Left lung (tissue), 14 donors: Measurements from ENCODE around the gene CMBL. TPM values are rescaled to one million over a fixed set of nuclear protein-coding genes. Genes with fewer than 3 reads are reported as not detected.

Experiments used
- ATAC-seq: fragments of 200-7000 bp; cut with Tn5 transposase; one replicate; pipeline ENCODE4 v1.9.1; 2020; ENCODE audit warnings: moderate library complexity
- DNase-seq, 4 donors: peaks; one replicate each; pipeline ENCODE4 v3.0.0-alpha.2; 2013 to 2020
- H3K27ac ChIP-seq, 2 donors: fragments of 200-600 bp; sonication (generic) in 1 of 2; one replicate each; pipeline versions ENCODE4 v1.5.0 to v1.8.0; 2020 to 2021
- H3K27me3 ChIP-seq, 2 donors: fragments of 200-600 bp; sonication (generic) in 1 of 2; one replicate each; pipeline versions ENCODE4 v1.5.0 to v1.8.0; 2020 to 2021
- H3K36me3 ChIP-seq, 2 donors: fragments of 200-600 bp; sonication (generic) in 1 of 2; one replicate each; pipeline versions ENCODE4 v1.5.0 to v1.8.0; 2020 to 2021
- H3K4me1 ChIP-seq, 2 donors: fragments of 200-600 bp; one replicate each; pipeline ENCODE4 v1.8.0; 2021
- H3K4me3 ChIP-seq, 2 donors: fragments of 200-600 bp; sonication (generic) in 1 of 2; one replicate each; pipeline versions ENCODE4 v1.5.0 to v1.8.0; 2020 to 2021; ENCODE audit warnings: mild to moderate bottlenecking in 1 of 2
- H3K9me3 ChIP-seq, 2 donors: fragments of 200-600 bp; sonication (generic) in 1 of 2; one replicate each; pipeline versions ENCODE4 v1.5.0 to v1.8.0; 2020 to 2021
- CTCF ChIP-seq, 2 donors: fragments of 200-600 bp; sonication (generic) in 1 of 2; IDR thresholded peaks; one replicate each; pipeline versions ENCODE4 v1.5.0 to v1.8.0; 2021; ENCODE audit warnings: antibody characterized with exemption in 2 of 2
- intact Hi-C, 2 donors: fragments of 100-400 bp; cut with DNase I; formaldehyde crosslinking; loops; one replicate each; pipeline versions ENCODE4 v1.11.2 to v1.14.2; 2022
- long read RNA-seq, 12 donors: library from polyadenylated mRNA in 2 of 12; unstranded in 2 of 12; transcript quantifications; one replicate each; pipeline ENCODE4 v2.0.0 and lab custom pipeline, GENCODE V29; 2019 to 2026
- polyA plus RNA-seq, 6 donors: library from polyadenylated mRNA; unstranded; fragments of 120-200 nt; gene quantifications; one replicate each; pipeline ENCODE4 v1.2.1, GENCODE V29; 2013; ENCODE audit not compliant: insufficient read length in 6 of 6
- total RNA-seq, 2 donors: library from RNA; stranded (reverse); fragmentation: NEBNext Ultra II Directional; extraction: Animal tissue kit (Norgen Biotek cat#: 25700); gene quantifications; one replicate each; pipeline ENCODE4 v1.2.1, GENCODE V29; 2021
- donor health status: DM: no; HTN: yes; CAD: no.
- donor health status: DM: no; HTN: no; CAD: no.

CMBL gene
- total RNA-seq (10 to 100 TPM; 19.2 to 26.9 TPM), polyA plus RNA-seq (10 to 100 TPM; 17.3 to 25.2 (median 22.5) TPM)
- long read RNA-seq, donor 1, transcript CMBL-201 (6 exons, 2,335 nt) = major isoform, 11 of 24 reads
- long read RNA-seq, donor 1, partial matches to known transcripts = 11 of 24 reads
- long read RNA-seq, donor 1, other reads (novel, unspliced or antisense) = 0 of 24 reads
- long read RNA-seq, donor 2, transcript CMBL-201 (6 exons, 2,335 nt) = major isoform, 8 of 25 reads
- long read RNA-seq, donor 2, partial matches to known transcripts = 15 of 25 reads
- long read RNA-seq, donor 2, other reads (novel, unspliced or antisense) = 0 of 25 reads
- long read RNA-seq, donor 3, partial matches to known transcripts = 11 of 18 reads
- long read RNA-seq, donor 3, other reads (novel, unspliced or antisense) = 0 of 18 reads
- long read RNA-seq, donor 4, transcript CMBL-201 (6 exons, 2,335 nt) = major isoform, 22 of 31 reads
- long read RNA-seq, donor 4, partial matches to known transcripts = 0 of 31 reads
- long read RNA-seq, donor 4, other reads (novel, unspliced or antisense) = 7 of 31 reads
- long read RNA-seq, donor 5, partial matches to known transcripts = 8 of 12 reads
- long read RNA-seq, donor 5, other reads (novel, unspliced or antisense) = 0 of 12 reads
- long read RNA-seq, donor 6, partial matches to known transcripts = 9 of 14 reads
- long read RNA-seq, donor 6, other reads (novel, unspliced or antisense) = 0 of 14 reads
- long read RNA-seq, donor 7, partial matches to known transcripts = 7 of 11 reads
- long read RNA-seq, donor 7, other reads (novel, unspliced or antisense) = 0 of 11 reads
- long read RNA-seq, donor 8, partial matches to known transcripts = 8 of 13 reads
- long read RNA-seq, donor 8, other reads (novel, unspliced or antisense) = 0 of 13 reads
- long read RNA-seq, donor 9, partial matches to known transcripts = 0 of 1 reads
- long read RNA-seq, donor 9, other reads (novel, unspliced or antisense) = 0 of 1 reads
- long read RNA-seq, donor 10, transcript CMBL-201 (6 exons, 2,335 nt) = major isoform, 17 of 20 reads
- long read RNA-seq, donor 10, partial matches to known transcripts = 0 of 20 reads
- long read RNA-seq, donor 10, other reads (novel, unspliced or antisense) = 2 of 20 reads
- long read RNA-seq, donor 11, transcript CMBL-201 (6 exons, 2,335 nt) = major isoform, 19 of 27 reads
- long read RNA-seq, donor 11, partial matches to known transcripts = 8 of 27 reads
- long read RNA-seq, donor 11, other reads (novel, unspliced or antisense) = 0 of 27 reads
- long read RNA-seq, donor 12, transcript CMBL-201 (6 exons, 2,335 nt) = major isoform, 5 of 16 reads
- long read RNA-seq, donor 12, partial matches to known transcripts = 10 of 16 reads
- long read RNA-seq, donor 12, other reads (novel, unspliced or antisense) = 0 of 16 reads

- TF ChIP-seq CTCF (IDR thresholded peaks at IDR 0.05) = no peak
- H3K27ac ChIP-seq = peak within 1 kb of the TSS; percentile 57 to 73
- peaks cover 0 to 15% of the 10 kb centered on the region in 2 donors for H3K4me1 ChIP-seq
- intact Hi-C loops = no loop called here
- DNase-seq (peak; percentile 56 to 90 (median 64)), ATAC-seq (peak; percentile 78)
- H3K36me3 ChIP-seq = no peaks in the 10 kb centered on the region
- no peaks in the 10 kb centered on the region for H3K9me3 ChIP-seq
- peak within 1 kb of the TSS; percentile 48 to 50 for H3K4me3 ChIP-seq
- H3K27me3 ChIP-seq = peaks cover 0 to 15% of the 10 kb centered on the region in 2 donors
These were observed at the start of gene CMBL for GRCh38 chr5:10307206-10308148. Gene CMBL (minus strand): TSS chr5:10307902. CDS start chr5:10290762, 17,140 bp downstream.

GRCh38 chr5:10355071-10355889 is 47.6 kb upstream of the CMBL start:
- intact Hi-C loops = no loop called here
- H3K27ac ChIP-seq = peak overlapping the region; percentile 97 to 99
- no peaks in the 10 kb centered on the region for H3K27me3 ChIP-seq
- ATAC-seq (no peak), DNase-seq (no peak)
- TF ChIP-seq CTCF (IDR thresholded peaks at IDR 0.05) = no peak
- H3K4me3 ChIP-seq = peak overlapping the region; percentile 89 to 91
- H3K4me1 ChIP-seq = peaks cover 8 to 54% of the 10 kb centered on the region in 2 donors
- no peaks in the 10 kb centered on the region for H3K9me3 ChIP-seq
- H3K36me3 ChIP-seq = no peaks in the 10 kb centered on the region

GRCh38 chr5:10354048-10354872 is 46.6 kb upstream of the CMBL start:
- DNase-seq (peak in 2 of 4 donors; percentile 60 to 81), ATAC-seq (peak; percentile 1)
- H3K9me3 ChIP-seq = no peaks in the 10 kb centered on the region
- peaks cover 8 to 52% of the 10 kb centered on the region in 2 donors for H3K4me1 ChIP-seq
- H3K27me3 ChIP-seq = no peaks in the 10 kb centered on the region
- peak overlapping the region; percentile 97 to 99 for H3K27ac ChIP-seq
- TF ChIP-seq CTCF (IDR thresholded peaks at IDR 0.05) = no peak
- intact Hi-C loops = no loop called here
- H3K36me3 ChIP-seq = no peaks in the 10 kb centered on the region
- H3K4me3 ChIP-seq = peak overlapping the region; percentile 89 to 91
